T47D (cell line): ENCODE results near the gene CCDC93.
A peak's percentile ranks its signal among the peaks of the same experiment; 100 is the strongest.
"Not testable (repeated sequence)": the region's sequence is repeated elsewhere in the genome, so short reads cannot be mapped to it uniquely, and the experiment has no call there.

ENCODE experiments used
- DNase-seq, 2 experiments: peaks; one replicate each; pipeline versions ENCODE4 v3.0.0 to v3.0.0-alpha.2; 2011 to 2012; ENCODE audit warnings: low read depth in 1 of 2, low spot score in 1 of 2
- JUND ChIP-seq: IDR thresholded peaks from 2 replicates; pipeline ENCODE4 v1.6.1; 2012; ENCODE audit warnings: low read depth
- in situ Hi-C: cut with HindIII; loops from 2 replicates; pipeline ENCODE4 v1.10.0; 2016; ENCODE audit warnings: low sequenced_read_pairs, low pct_unique_long_range_greater_than_20kb

CCDC93 gene

DNA sequence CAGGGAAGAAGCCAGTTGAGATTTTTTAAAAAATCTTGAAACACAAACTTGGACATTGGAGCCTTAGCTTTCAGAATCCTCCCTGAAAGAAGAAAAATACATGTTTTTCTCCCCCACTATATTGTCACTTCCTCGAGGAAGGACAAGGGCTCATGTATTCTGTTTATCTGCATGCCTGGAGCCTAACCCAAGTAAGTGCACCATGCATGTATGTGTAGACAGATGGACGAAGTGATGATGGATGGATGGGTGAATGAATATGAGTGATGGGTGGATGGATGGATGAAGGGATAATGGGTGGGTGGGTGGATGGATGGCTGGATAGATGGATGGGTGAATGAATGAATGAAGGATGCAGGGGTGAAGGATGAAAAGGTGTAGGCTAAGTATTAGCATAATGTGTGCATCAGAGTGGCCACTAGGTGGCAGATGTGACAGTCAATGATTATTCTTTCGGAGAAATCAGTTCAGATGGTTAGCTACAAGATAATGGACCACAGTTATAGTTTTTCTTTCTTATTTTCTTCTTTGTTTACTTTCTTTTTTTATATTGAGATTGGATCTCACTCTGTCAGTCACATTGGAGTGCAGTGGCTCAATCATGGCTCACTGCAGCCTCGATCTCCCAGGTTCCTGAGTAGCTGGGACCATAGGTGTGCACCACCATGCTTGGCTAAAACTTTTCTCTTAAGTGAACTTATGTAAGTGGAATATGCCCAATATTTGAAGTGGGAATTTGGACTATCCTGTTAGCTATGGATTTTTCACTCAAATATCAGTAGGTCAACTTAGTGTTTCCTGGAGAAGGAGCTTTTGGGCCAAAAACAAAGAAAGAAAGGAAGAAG is 18.5 kb upstream of the CCDC93 start:
- TF ChIP-seq JUND = no peak
- in situ Hi-C loops = no loop called here
- DNase-seq = peak in 1 of 2 experiments; percentile 53

DNA sequence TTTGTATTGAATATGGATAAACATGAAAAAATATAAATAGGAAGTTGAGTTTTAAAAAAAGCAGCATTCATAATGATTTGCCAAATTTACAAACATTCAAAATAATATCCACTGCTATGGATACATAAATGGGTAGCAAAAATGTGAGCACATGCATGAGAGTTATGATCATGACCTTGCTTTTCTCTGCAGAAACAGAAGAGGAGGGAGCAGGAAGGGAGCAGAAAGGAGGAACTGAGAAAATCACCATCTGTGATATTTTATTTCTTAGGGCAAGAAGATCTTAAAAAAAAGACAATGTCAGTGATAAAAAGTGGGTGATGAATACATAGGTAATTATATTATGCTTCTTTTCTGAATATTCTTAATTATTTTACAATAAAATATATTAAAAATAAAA is 17.7 kb upstream of the CCDC93 start:
- in situ Hi-C loops = no loop called here
- DNase-seq = no peak
- TF ChIP-seq JUND = no peak

DNA sequence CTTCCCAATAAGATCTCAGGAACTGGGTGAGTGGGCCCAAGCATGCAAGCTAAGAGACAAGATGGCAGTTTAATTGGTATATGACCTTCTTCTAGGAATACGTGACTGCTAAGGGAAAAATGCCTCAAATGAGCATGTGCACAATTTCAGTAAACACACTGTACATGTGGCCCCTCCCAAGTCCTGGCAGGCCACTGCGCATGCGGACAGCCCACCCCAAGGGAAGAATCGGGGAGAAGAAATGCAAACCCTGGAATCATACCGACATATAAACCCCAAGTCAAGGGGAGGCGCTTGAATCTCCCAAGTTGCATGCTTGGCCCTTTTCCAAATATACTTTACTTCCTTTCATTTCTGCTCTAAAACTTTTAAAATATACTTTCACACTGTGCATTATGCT is 15.2 kb upstream of the CCDC93 start:
- in situ Hi-C loops = no loop called here
- DNase-seq = no peak

DNA sequence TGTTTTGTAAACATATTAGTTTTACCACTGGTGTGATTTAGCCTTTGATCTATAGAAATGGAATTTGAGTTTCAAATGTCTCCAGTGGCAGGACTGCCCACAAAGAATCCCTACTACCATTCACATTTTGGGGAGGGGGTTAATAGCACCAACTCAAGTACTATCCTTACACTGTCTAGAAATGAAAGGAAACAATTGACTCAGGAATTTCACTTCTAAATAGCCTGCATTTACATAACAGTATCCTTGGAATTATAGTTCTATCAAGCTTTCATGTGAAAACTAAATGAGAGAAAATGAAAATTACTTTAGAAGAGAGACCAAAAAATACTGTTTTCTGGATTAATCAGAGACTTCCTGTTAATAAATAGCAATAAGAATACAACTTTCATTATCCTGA is 7.5 kb upstream of the CCDC93 start:
- in situ Hi-C loops = no loop called here
- no peak for DNase-seq
- TF ChIP-seq JUND = no peak

More for the DNA sequence above, 15.2 kb upstream of the CCDC93 start:
- TF ChIP-seq JUND = no peak

DNA sequence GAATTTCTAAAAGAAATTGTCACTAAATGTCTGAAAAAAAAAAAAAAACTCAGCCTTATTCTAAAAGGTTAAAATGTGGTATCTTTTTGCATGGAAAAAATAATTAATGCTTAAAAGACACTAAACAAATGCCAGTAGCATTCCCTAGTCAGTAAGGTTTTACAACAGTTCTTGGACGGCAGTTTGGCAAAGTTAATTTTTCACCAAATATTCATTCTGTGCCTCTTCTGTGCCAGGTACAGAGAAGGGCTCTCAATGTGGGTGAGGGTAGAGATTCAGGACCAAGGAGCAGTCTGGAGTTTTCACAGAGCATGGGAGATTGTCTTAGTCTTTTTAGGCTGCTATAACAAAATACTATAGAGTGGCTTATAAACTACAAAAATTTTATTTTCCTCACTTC is 6.0 kb upstream of the CCDC93 start:
- no peak for DNase-seq
- in situ Hi-C loops = no loop called here
- no peak for TF ChIP-seq JUND

DNA sequence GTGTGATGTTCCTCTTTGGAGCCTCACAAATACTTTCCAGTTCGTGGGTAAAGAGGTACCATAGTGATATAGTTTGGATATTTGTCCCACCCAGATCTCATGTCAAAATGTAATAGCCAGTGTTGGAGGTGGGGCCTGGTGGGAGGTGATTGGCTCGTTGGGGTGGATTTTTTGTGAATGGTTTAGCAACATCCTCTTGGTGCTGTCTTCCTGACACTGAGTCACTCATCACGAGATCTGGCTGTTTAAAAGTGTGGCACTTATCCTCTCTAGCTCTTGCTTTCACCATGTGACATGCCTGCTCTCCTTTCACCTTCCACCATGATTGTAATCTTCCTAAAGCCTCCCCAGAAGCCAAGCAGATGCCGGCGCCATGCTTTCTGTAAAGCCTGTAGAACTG is 3.0 kb upstream of the CCDC93 start:
- in situ Hi-C loops = no loop called here
- DNase-seq = no peak

DNA sequence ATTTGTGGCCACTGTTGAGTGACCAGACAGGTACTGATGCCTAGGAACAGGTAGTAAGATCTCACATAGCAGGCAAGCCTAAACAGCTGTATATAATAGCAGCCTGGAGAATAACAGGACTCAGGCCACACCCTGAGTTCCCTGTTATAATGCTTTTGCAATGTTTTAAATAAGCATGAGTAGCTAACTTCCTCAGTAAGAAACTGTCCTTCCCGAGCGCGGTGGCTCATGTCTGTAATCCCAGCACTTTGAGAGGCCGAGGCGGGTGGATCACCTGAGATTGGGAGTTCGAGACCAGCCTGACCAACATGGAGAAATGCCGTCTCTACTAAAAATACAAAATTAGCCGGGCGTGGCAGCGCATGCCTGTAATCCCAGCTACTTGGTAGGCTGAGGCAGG is 1.9 kb upstream of the CCDC93 start:
- in situ Hi-C loops, DNase-seq: not testable (repeated sequence)

More for the DNA sequence above, 3.0 kb upstream of the CCDC93 start:
- TF ChIP-seq JUND = no peak

DNA sequence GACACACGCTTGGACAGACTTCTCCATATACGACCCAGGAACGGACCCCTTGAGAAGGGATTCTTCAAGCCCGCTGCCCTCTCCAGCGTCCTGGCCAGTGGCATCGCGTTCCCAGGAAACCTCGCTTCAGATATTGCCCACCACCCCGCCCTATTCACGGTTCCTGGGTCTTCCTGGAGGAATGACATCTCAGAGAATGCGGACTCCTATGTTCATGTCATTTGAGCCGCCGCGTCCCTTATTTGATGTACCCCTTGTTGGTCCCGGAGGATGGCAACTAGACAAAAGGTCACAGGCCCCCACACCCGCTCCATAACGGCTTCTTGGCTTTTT is 588 bp upstream of the CCDC93 start:
- TF ChIP-seq JUND = no peak
- no peak for DNase-seq
- in situ Hi-C loops = no loop called here

DNA sequence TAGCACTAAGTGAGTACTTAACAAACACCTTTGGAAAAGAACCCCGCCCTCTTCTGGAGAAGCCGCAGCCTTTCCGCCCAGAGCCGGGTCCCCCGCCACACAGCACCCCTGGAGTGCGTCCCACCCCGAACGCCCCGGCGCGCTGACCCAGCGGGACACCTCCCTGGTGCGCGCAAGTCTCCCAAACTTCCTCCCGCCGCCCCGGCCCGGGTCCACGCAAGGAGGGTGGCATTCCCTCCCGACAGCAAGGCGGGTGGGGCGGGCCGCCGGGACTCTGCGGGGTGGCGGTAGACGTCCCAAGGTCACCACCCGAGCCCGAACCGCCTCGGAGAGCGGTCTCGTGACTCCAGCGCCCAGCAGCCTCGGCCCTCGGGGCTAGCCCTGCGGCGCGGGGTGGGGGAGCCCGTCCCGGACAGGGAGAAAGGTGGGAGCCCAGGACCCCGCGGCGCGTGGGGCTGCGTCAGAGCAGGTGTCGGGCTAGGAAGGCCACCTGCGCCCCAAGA is 598 bp downstream of the CCDC93 start:
- in situ Hi-C loops = no loop called here
- peak; percentile 7 to 44 for DNase-seq
- no peak for TF ChIP-seq JUND

DNA sequence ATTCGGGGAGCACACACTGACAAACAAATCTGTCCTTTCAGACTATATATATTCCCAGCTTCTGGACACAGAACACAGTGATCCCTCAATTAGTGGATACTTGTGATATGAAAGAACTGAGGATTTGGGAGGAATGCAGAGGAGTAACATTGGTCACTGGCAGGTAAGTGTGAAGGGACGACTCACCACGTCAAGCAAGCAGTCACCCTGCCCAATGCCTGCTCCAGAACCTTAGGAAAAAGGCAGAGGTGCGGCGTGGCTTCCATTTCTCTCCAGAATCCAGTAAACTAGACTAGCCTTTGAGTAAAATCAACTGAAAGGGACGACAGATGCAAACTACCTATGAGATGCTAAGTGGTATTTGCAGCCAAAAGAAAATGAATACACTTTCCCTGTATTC is 1.1 kb downstream of the CCDC93 start:
- DNase-seq = no peak
- in situ Hi-C loops = no loop called here
- TF ChIP-seq JUND = no peak

DNA sequence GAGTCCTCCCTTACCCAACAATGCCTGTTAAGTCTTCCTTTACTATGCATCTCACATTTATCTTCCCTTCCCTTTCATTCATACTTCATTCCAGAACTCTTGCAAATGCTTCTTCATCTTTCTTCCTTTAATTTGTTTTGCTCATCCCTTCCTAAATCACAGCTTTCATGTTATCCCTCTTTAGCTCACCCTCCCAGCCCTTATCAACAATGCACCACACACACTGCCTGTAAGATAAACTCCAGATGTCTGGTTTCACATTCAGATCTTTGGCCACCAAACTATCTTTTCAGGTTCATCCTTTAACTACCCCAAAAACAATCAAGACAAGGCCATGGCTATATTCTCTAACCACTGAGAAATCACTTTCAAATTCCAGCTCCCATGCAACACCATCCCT is 3.4 kb downstream of the CCDC93 start:
- in situ Hi-C loops = no loop called here
- TF ChIP-seq JUND = no peak
- no peak for DNase-seq

DNA sequence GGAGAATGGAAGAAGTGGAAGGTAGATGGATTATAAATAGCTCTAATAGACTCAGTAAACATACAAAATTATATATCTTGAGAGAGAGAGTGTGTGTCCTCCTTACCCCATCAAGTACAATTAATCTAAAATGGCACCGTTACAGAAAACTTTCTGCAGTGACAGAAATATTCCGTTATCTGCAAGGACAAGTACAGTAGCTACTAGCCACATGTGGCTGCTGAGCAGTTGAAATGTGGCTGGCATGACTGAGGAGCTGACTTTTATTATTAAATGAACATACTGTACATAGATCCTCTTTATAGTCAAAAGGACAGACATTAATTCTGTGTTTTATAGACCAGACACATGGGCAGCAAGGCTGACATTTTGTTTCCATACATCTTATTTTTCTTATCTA is 7.0 kb downstream of the CCDC93 start:
- in situ Hi-C loops = no loop called here
- TF ChIP-seq JUND = no peak
- no peak for DNase-seq

DNA sequence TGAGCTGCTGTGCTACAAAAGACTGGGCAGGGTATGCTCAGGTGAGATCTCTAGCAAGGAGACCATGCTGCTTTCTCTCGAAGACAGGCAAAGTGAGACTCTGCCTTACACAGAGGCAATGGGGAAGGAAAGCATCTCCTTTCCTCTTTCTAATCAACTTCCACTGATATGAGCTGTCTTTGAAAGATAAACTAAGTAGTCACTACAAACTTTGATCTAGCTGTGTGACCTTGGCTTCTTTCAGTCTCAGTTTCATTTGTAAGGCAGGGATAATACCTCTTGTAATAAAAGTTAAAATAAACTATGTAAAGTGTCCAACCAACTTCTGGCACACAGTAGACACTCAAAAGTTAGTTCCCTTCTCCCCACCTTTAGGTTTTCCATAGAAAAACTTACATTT is 7.5 kb downstream of the CCDC93 start:
- in situ Hi-C loops = no loop called here
- DNase-seq = no peak
- TF ChIP-seq JUND = no peak

DNA sequence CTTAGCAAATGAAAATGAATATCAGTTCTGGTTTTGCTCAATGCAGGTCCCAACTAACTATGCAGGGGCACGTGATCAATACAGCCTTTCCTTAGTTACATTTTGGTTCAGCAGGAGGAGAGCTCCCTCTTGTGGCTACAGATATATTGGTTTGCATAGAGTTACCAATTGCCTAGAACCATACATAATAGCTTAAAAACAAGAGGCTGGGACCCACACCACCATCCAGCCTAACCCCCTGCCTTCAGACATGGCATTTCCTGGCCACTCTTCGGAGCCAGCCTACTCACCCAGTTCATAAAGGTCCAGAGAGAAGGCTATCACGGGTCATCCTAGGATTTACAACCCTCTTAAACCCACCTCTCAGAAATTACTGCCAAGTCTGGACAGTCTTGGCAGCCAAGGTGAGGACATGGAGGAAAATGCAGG is 10.5 kb downstream of the CCDC93 start:
- TF ChIP-seq JUND = no peak
- in situ Hi-C loops = no loop called here
- DNase-seq = peak; percentile 19 to 79
